ENCODE measurements around the gene CYB5D1. TPM values are rescaled to one million over a fixed set of nuclear protein-coding genes. Genes with fewer than 3 reads are reported as not detected.

CYB5D1 gene
- total RNA-seq, 1 experiment from 2014 or later = 8.5 TPM

GRCh38 chr17:7897090-7897489 lies 39.3 kb downstream of the CYB5D1 start:
- no peak for DNase-seq (ENCODE audit: low spot score)
- in situ Hi-C loops (cut with HindIII; ENCODE audit: low sequenced_read_pairs) = no loop called here

- in situ Hi-C loops (cut with HindIII; ENCODE audit: low sequenced_read_pairs) = no loop called here
- peak; percentile 56 for DNase-seq (ENCODE audit: low spot score)
These were observed 40.0 kb downstream of the CYB5D1 start for GRCh38 chr17:7897773-7898172.

GRCh38 chr17:7903154-7904103 lies 45.6 kb downstream of the CYB5D1 start:
- in situ Hi-C loops (cut with HindIII; ENCODE audit: low sequenced_read_pairs) = no loop called here
- DNase-seq (ENCODE audit: low spot score) = no peak

GRCh38 chr17:7909089-7909488 lies 51.3 kb downstream of the CYB5D1 start:
- DNase-seq (ENCODE audit: low spot score) = no peak
- in situ Hi-C loops (cut with HindIII; ENCODE audit: low sequenced_read_pairs) = no loop called here

GRCh38 chr17:7910281-7910680 lies 52.5 kb downstream of the CYB5D1 start:
- in situ Hi-C loops (cut with HindIII; ENCODE audit: low sequenced_read_pairs) = no loop called here
- DNase-seq (ENCODE audit: low spot score) = no peak

GRCh38 chr17:7910711-7911110 lies 52.9 kb downstream of the CYB5D1 start:
- in situ Hi-C loops (cut with HindIII; ENCODE audit: low sequenced_read_pairs) = no loop called here
- no peak for DNase-seq (ENCODE audit: low spot score)

- DNase-seq (ENCODE audit: low spot score) = no peak
- in situ Hi-C loops (cut with HindIII; ENCODE audit: low sequenced_read_pairs) = no loop called here
These were observed 53.3 kb downstream of the CYB5D1 start for GRCh38 chr17:7911116-7911515.

Other genes with a start within 250 kb of the CYB5D1 start
- gene FXR2, start 243.1 kb upstream of the CYB5D1 start, total RNA-seq (2014; rRNA removed; shearing (Covaris generic)) = 75.9 and 88.0 TPM in 2 replicates
- gene SAT2, start 230.2 kb upstream of the CYB5D1 start, total RNA-seq (2014; rRNA removed; shearing (Covaris generic)) = 70.2 and 96.9 TPM in 2 replicates
- gene SHBG, start 227.9 kb upstream of the CYB5D1 start, total RNA-seq (2014; rRNA removed; shearing (Covaris generic)) = not detected in 2 replicates
- gene ATP1B2, start 207.1 kb upstream of the CYB5D1 start, total RNA-seq (2014; rRNA removed; shearing (Covaris generic)) = not detected in 2 replicates
- gene TP53, start 170.5 kb upstream of the CYB5D1 start, total RNA-seq (2014; rRNA removed; shearing (Covaris generic)) = 23.5 and 26.4 TPM in 2 replicates
- gene WRAP53, start 169.5 kb upstream of the CYB5D1 start, total RNA-seq (2014; rRNA removed; shearing (Covaris generic)) = 27.2 and 33.5 TPM in 2 replicates
- gene EFNB3, start 152.8 kb upstream of the CYB5D1 start, total RNA-seq (2014; rRNA removed; shearing (Covaris generic)) = 13.1 and 16.8 TPM in 2 replicates
- gene DNAH2, start 140.3 kb upstream of the CYB5D1 start, total RNA-seq (2014; rRNA removed; shearing (Covaris generic)) = 0.03 TPM in 1 of 2 replicates, not detected in the other
- gene KDM6B, start 23.8 kb upstream of the CYB5D1 start, total RNA-seq (2014; rRNA removed; shearing (Covaris generic)) = 0.34 and 0.37 TPM in 2 replicates
- 0.37 TPM in 1 of 2 replicates, not detected in the other for gene TMEM88, start 2.9 kb upstream of the CYB5D1 start, total RNA-seq (2014; rRNA removed; shearing (Covaris generic))
- 97.3 and 101 TPM in 2 replicates for gene NAA38, start 444 bp upstream of the CYB5D1 start, total RNA-seq (2014; rRNA removed; shearing (Covaris generic))
- gene CHD3, start 30.8 kb downstream of the CYB5D1 start, total RNA-seq (2014; rRNA removed; shearing (Covaris generic)) = 34.1 and 41.5 TPM in 2 replicates
- 3.5 and 16.7 TPM in 2 replicates for gene RNF227, start 58.3 kb downstream of the CYB5D1 start, total RNA-seq (2014; rRNA removed; shearing (Covaris generic))
- gene KCNAB3, start 71.9 kb downstream of the CYB5D1 start, total RNA-seq (2014; rRNA removed; shearing (Covaris generic)) = 0.49 TPM in 1 of 2 replicates, not detected in the other
- gene TRAPPC1, start 73.9 kb downstream of the CYB5D1 start, total RNA-seq (2014; rRNA removed; shearing (Covaris generic)) = 6.1 and 7.8 TPM in 2 replicates
- gene CNTROB, start 74.2 kb downstream of the CYB5D1 start, total RNA-seq (2014; rRNA removed; shearing (Covaris generic)) = 25.4 and 29.3 TPM in 2 replicates
- gene GUCY2D, start 144.6 kb downstream of the CYB5D1 start, total RNA-seq (2014; rRNA removed; shearing (Covaris generic)) = 0.06 TPM in 1 of 2 replicates, not detected in the other
- not detected in 2 replicates for gene ALOX15B, start 181.1 kb downstream of the CYB5D1 start, total RNA-seq (2014; rRNA removed; shearing (Covaris generic))
- not detected in 2 replicates for gene ALOX12B, start 229.7 kb downstream of the CYB5D1 start, total RNA-seq (2014; rRNA removed; shearing (Covaris generic))